Fibroblast of lung (primary cell): ENCODE data around the gene STEAP2. TPM values are rescaled to one million over a fixed set of nuclear protein-coding genes. Genes with fewer than 3 reads are reported as not detected.

Source experiments
- DNase-seq, 2 donors: peaks; one replicate each; pipeline versions ENCODE4 v3.0.0 to v3.0.0-alpha.2; 2010; ENCODE audit warnings: low read depth in 2 of 2
- H2AFZ ChIP-seq: 2 replicates; pipeline ENCODE4 v1.5.1; 2012; ENCODE audit warnings: low read length, control low read depth, inconsistent platforms
- H3K27ac ChIP-seq: 2 replicates; pipeline ENCODE4 v1.5.1; 2011; ENCODE audit warnings: low read length, control low read depth; ENCODE audit not compliant: insufficient read depth
- H3K27me3 ChIP-seq: 2 replicates; pipeline ENCODE4 v1.5.1; 2011; ENCODE audit warnings: mild to moderate bottlenecking, low read length; ENCODE audit not compliant: control insufficient read depth, insufficient read depth
- H3K36me3 ChIP-seq: 2 replicates; pipeline ENCODE4 v1.5.1; 2011; ENCODE audit warnings: low read length; ENCODE audit not compliant: control insufficient read depth, insufficient read depth
- H3K4me1 ChIP-seq: 2 replicates; pipeline ENCODE4 v1.5.1; 2011; ENCODE audit warnings: low read length; ENCODE audit not compliant: control insufficient read depth, insufficient read depth; ENCODE audit errors: extremely low read depth
- H3K4me2 ChIP-seq: 2 replicates; pipeline ENCODE4 v1.5.1; 2011; ENCODE audit warnings: low read length, control low read depth; ENCODE audit not compliant: insufficient read depth; ENCODE audit errors: extremely low read depth
- H3K4me3 ChIP-seq, 4 experiments: fragments of 200-600 bp in 1 of 4; sonication (generic) in 1 of 4; replicated peaks in 1 of 4; 2 replicates each; pipeline ENCODE4 v1.5.1; 2011 to 2016; ENCODE audit warnings: low read length in 4 of 4, low read depth in 3 of 4, mild to moderate bottlenecking in 3 of 4, control low read depth in 2 of 4, inconsistent platforms in 1 of 4, mixed read lengths in 1 of 4; ENCODE audit not compliant: insufficient read depth in 1 of 4; ENCODE audit errors: control extremely low read depth in 1 of 4
- H3K79me2 ChIP-seq: 2 replicates; pipeline ENCODE4 v1.5.1; 2012; ENCODE audit warnings: mild to moderate bottlenecking, low read length, inconsistent platforms; ENCODE audit not compliant: control insufficient read depth, insufficient read depth
- H3K9ac ChIP-seq: 2 replicates; pipeline ENCODE4 v1.5.1; 2011; ENCODE audit warnings: mild to moderate bottlenecking, low read length, control low read depth; ENCODE audit not compliant: insufficient read depth
- H3K9me3 ChIP-seq: 2 replicates; pipeline ENCODE4 v1.5.1; 2012; ENCODE audit warnings: low read depth, low read length; ENCODE audit not compliant: control insufficient read depth, insufficient read depth
- H4K20me1 ChIP-seq: 2 replicates; pipeline ENCODE4 v1.5.1; 2011; ENCODE audit warnings: low read length; ENCODE audit not compliant: control insufficient read depth, insufficient read depth; ENCODE audit errors: extremely low read depth
- CTCF ChIP-seq, 2 donors: IDR thresholded peaks in 1 of 2; conservative IDR thresholded peaks in 1 of 2; 1 replicate in 1 of 2; 2 replicates in 1 of 2; pipeline ENCODE4 v1.5.1; 2011 to 2012; ENCODE audit warnings: low read length in 2 of 2, control low read depth in 1 of 2, inconsistent platforms in 1 of 2, low read depth in 1 of 2, mild to moderate bottlenecking in 1 of 2
- EZH2 ChIP-seq: IDR thresholded peaks from 2 replicates; pipeline ENCODE4 v1.5.1; 2012; ENCODE audit warnings: low read length, control low read depth, mild to moderate bottlenecking; ENCODE audit errors: missing control alignments
- polyA plus RNA-seq, 2 donors: library from polyadenylated mRNA; depleted of rRNA in 1 of 2; stranded (reverse) in 1 of 2; unstranded in 1 of 2; fragments of >200 nt; gene quantifications; 2 replicates each; pipeline ENCODE4 v1.2.1, GENCODE V29; 2011 to 2012; ENCODE audit warnings: missing spikeins in 1 of 2
- total RNA-seq: library from RNA; depleted of rRNA; stranded (reverse); fragments of >200 nt; gene quantifications from 2 replicates; pipeline ENCODE4 v1.2.1, GENCODE V29; 2014

Gene STEAP2
- total and polyA plus RNA-seq, 2 donors (not counting 1 experiment from before 2014, with no cell fraction given): 16.5 to 26.3 TPM

DNA sequence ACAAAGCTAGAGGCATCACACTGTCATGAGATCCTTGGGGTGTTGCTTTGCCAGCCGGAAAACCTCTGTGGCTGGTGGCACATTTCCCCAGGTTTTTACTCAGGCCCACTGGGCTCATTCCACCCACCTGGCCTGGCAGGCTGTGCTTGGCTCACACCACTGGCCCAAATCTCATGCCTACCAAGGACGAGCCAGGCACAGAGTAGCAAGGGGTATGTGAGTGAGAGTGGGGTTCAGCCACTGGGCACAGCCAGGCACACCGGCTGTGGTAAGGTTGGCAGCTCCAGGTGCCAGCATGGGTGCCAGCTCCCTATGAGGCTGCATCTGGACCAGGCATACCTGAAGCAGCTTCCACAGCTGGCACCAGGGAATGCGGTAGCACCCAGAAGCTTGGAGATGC, 35.9 kb upstream of the STEAP2 start:
- no peaks in the 10 kb centered on the region for H3K9me3 ChIP-seq
- no peak for TF ChIP-seq CTCF (conservative IDR thresholded peaks at IDR 0.05 in 1 of 2, IDR thresholded peaks at IDR 0.05 in 1 of 2; ENCODE audit: low read depth in 1 of 2, low read length in 2 of 2)
- TF ChIP-seq EZH2: no peak
- H4K20me1 ChIP-seq: no peaks in the 10 kb centered on the region
- H3K4me2 ChIP-seq: no peak overlapping the region
- H3K27me3 ChIP-seq: no peaks in the 10 kb centered on the region
- no peak overlapping the region for H2AFZ ChIP-seq
- no peaks in the 10 kb centered on the region for H3K36me3 ChIP-seq
- H3K79me2 ChIP-seq: no peaks in the 10 kb centered on the region
- H3K27ac ChIP-seq: no peak overlapping the region
- no peak overlapping the region for H3K4me3 ChIP-seq
- DNase-seq: no peak
- no peak overlapping the region for H3K9ac ChIP-seq
- H3K4me1 ChIP-seq: no peaks in the 10 kb centered on the region

DNA sequence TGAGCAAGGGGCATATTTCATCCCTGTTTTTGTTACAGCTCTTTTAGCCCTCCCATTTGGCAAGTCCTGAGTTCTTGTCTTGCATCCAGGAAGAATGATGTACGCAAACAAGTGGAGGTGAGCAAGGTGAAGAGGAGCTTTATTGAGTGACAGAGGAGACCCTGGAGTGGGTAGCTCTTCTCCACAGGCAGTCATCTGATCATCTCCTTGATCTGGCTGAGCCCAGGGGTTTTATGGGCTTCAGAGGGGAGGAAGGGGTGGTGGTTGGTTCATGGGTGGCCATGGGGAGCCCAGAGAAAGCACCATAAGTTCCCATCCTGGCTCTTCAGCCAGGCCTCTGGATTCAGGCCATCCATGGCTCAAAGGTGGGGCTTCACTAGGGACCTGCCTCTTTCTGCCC, 35.3 kb upstream of the STEAP2 start:
- Histone ChIP-seq H3K4me2 (no peak overlapping the region), H4K20me1 (no peaks in the 10 kb centered on the region), H3K27ac (no peak overlapping the region), H3K4me1 (no peaks in the 10 kb centered on the region), H3K79me2 (no peaks in the 10 kb centered on the region), H3K4me3 (no peak overlapping the region), H3K36me3 (no peaks in the 10 kb centered on the region), H3K27me3 (no peaks in the 10 kb centered on the region), H3K9me3 (no peaks in the 10 kb centered on the region), H3K9ac (no peak overlapping the region), H2AFZ (no peak overlapping the region)
- TF ChIP-seq CTCF (conservative IDR thresholded peaks at IDR 0.05 in 1 of 2, IDR thresholded peaks at IDR 0.05 in 1 of 2; ENCODE audit: low read depth in 1 of 2, low read length in 2 of 2) (no peak), EZH2 (no peak)
- no peak for DNase-seq

- DNase-seq: no peak
- no peaks in the 10 kb centered on the region for H3K79me2 ChIP-seq
- H3K36me3 ChIP-seq: no peaks in the 10 kb centered on the region
- H3K4me3 ChIP-seq: no peak overlapping the region
- H3K27ac ChIP-seq: no peak overlapping the region
- no peaks in the 10 kb centered on the region for H3K9me3 ChIP-seq
- no peak overlapping the region for H3K4me2 ChIP-seq
- H3K9ac ChIP-seq: no peak overlapping the region
- no peak for TF ChIP-seq CTCF (conservative IDR thresholded peaks at IDR 0.05 in 1 of 2, IDR thresholded peaks at IDR 0.05 in 1 of 2; ENCODE audit: low read depth in 1 of 2, low read length in 2 of 2)
- no peak for TF ChIP-seq EZH2
- H2AFZ ChIP-seq: no peak overlapping the region
- H3K27me3 ChIP-seq: no peaks in the 10 kb centered on the region
- no peaks in the 10 kb centered on the region for H3K4me1 ChIP-seq
- no peaks in the 10 kb centered on the region for H4K20me1 ChIP-seq
Observed at GRCh38 chr7:90178166-90178565, 33.4 kb upstream of the STEAP2 start.
